WTC11 (cell line): ENCODE measurements around the gene MYLK2.

Experiments
- CTCF ChIP-seq: fragments of 200-600 bp; IDR thresholded peaks from 2 replicates; pipeline ENCODE4 v1.8.0; 2022; ENCODE audit warnings: antibody characterized with exemption
- FOXJ3 ChIP-seq: sonication (generic); formaldehyde crosslinking; IDR thresholded peaks from 2 replicates; pipeline ENCODE4 v1.9.0; 2021; ENCODE audit warnings: missing genetic modification reagents, mild to moderate bottlenecking, borderline replicate concordance

GRCh38 chr20:31846793-31847138 lies 27.6 kb downstream of the MYLK2 start:
- TF ChIP-seq CTCF (no peak; the same call in 1 of the 2 replicates), FOXJ3 (CRISPR knock-in tag) (no peak)
